GM18508 (cell line): ENCODE results near the gene CRYGD.
"Not testable (repeated sequence)": the region's sequence is repeated elsewhere in the genome, so short reads cannot be mapped to it uniquely, and the experiment has no call there.

Experiments
- ATAC-seq: cut with Tn5 transposase; IDR thresholded peaks from one replicate; pipeline ENCODE4 v1.9.1; 2021; ENCODE audit warnings: moderate number of reproducible peaks; ENCODE audit not compliant: insufficient read depth, unreplicated experiment

The CRYGD gene

DNA sequence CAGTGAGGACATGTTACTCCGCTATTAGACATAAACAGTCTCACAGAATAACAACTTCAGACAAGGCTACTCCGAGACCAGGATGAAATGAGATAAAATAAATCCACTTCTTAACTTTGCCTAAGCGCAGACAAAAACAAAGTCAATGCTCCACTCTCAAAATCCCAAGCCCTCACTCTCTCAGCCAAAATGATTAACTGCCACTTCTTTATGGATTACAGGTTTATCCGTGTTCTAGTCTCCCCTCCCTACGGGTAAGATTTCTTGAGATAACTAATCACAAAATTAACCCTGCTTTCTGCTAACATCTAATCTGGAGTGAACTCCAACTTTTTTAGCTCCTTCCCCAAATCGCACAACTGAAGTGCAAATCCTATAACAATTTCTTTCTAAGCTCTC is 6.4 kb upstream of the CRYGD start:
- ATAC-seq, result no peak

DNA sequence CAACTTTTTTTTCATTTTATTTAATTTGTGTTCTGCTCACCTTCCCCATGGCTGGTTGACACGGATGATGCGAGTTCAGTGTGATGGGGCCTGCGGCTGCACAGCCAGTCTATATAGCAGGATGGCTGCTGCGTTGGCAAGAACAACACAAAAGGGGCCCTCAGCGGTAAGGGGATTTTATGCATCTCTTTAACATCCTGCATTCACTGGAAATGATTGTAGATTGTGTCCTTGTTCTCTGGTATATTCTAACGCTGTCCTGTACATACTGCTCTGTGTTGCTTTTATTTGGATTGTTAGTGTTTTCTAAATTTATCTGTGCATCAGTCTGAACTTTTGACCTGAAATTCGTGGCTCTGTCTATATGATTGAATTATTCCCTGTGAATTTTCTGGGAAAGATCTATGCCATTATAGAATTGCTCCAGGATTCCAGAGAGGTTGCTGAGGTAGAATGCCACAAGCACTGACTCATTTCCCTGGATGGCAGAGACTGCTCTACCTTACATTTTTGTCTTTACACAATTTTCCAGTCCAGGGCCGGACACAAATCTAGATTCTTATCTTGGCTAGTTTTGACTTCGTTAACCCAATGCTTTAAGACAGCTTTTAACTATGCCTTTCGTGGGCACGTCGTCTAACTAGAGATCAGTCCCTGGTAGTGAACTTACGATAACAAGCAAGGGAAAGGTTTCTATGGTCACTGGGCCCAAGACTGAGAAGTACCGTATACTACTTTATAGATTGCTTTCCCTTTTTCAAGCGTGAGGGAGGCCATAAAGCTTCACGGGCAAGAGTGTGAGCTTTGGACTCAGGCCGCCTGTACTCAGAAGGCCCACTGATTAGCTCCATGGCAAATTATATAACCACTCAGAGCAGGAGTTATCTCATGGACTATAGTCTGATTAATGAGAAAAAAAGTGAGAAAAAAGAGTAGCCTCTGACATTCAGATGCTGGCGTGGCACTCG is 5.7 kb upstream of the CRYGD start, which contains the start of gene CRYGC:
CRYGC (minus strand) TSS at position 85 of the 968 bp plus-strand sequence; CDS start at position 49, 36 bp downstream.
- ATAC-seq, result no peak

DNA sequence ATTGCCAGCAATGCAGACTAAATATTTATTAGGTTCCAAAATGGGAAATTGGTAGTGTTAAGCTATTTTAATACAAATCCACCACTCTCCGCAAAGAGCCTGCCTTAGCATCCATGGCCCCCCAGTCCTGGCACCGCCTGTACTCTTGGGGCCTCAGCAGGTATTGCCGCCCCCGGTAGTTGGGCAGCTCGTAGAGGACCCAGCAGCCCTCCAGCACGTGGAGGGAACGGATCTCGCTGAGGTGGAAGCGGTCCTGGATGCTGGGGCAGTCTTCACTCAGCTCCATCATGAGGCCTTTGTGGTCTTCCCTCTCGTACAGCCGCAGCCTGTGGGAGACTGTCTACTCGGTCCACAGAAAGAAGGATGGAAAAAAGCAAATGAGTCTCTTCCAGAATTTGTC is 3.8 kb upstream of the CRYGD start:
- no peak for ATAC-seq

DNA sequence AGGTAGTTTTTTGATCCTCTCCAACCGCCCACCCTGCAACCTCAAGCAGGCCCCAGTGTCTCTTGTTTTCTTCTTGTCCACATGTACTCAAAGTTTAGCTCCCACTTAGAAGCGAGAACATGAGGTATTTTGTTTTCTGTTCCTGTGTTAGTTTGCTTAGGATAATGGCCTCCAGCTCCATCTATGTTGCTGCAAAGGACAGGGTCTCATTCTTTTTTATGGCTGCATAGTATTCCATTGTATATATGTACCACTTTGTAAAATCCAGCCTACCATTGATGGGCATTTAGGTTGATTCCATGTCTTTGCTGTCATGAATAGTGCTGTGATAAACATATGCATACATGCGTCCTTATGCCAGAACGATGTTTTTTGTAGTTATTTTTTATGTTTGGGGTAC is 2.8 kb upstream of the CRYGD start:
- no peak for ATAC-seq

DNA sequence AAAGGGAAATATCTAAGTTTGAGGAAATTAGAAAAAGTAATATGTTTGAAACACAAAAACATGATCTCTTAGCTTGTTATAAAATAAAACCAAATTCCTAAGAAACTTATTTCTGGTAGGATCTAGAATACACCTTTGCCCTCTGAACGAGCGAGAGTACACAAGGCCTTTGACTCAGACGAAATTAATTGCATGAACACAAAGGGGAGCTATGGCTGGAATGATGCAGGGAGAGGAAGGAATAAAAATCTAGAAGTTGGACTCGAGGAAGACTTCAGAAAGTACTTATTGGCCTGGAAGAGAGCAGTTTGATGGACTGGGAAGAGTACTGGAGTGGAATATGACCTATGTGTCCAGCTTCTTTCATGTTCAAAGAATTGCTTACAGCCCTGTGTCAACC is 927 bp upstream of the CRYGD start:
- ATAC-seq, result no peak

DNA sequence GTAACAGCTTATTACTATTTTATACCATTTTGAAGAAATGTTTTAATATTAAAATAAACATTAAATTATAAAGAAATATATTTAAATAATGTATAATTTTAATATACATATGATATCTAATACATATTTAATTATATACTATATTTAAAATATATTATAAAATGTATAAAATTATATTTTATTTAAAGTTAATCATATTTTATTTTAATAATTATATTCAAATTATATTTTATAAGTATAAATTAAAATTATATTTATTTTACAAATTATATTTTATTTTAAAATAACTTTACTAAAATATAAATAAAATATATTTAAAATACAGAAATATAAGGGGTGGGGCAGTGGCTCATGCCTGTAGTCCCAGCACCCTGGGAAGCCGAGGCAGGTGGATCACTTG is 2.1 kb downstream of the CRYGD start:
- ATAC-seq, result no peak

DNA sequence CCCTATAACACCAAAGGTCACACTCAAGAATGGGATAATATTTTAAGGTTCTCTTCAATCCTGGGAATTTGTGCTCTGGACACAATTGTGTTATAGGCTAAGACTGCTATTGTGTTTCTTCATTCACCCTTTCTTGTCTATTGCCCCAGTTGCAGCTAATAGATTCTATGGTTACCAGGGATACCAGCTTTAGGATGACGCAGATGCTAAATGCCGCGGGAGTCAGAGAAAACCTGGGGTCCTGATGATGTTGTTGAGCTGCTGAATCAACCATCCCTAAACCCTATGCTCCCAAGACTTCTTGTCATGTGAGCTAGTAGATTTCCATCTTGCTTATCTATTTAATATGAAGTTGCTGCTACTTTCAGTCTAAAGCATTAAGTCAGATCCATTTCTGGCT is 5.4 kb downstream of the CRYGD start:
- no peak for ATAC-seq

DNA sequence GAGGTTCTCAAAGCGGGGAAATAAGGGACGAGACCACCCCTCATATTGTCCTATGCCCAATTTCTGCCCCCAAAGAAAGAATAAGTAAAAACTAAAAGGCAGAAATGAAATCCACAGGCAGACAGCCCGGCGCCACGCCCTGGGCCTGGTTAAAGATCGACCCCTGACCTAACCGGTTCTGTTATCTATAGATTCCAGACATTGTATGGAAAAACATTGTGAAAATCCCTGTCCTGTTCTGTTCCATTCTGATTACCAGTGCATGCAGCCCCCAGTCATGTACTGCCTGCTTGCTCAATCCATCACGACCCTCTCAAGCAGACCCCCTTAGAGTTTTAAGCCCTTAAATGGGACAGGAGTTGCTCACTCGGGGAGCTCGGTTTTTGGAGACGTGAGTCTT is 6.9 kb downstream of the CRYGD start:
- not testable (repeated sequence) for ATAC-seq

DNA sequence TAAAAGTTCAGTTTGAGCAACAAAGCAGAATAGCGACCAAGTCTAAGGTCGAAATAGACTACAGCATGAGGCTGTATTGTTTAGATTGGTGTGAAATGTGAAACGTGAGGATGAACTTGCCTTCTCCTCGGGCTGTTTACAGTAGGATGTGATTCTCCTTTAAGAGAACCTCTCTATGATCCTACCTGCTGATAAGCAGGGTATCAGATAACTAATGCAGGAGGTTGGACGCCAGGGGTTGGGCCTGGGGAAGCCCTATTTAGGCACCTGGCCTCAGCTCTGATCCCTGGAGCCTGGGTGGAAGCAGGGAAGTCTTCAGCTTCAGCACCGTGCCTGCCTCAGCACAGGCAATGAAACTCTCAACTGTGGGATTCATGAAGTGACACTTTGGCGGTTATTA is 11.4 kb downstream of the CRYGD start:
- no peak for ATAC-seq

DNA sequence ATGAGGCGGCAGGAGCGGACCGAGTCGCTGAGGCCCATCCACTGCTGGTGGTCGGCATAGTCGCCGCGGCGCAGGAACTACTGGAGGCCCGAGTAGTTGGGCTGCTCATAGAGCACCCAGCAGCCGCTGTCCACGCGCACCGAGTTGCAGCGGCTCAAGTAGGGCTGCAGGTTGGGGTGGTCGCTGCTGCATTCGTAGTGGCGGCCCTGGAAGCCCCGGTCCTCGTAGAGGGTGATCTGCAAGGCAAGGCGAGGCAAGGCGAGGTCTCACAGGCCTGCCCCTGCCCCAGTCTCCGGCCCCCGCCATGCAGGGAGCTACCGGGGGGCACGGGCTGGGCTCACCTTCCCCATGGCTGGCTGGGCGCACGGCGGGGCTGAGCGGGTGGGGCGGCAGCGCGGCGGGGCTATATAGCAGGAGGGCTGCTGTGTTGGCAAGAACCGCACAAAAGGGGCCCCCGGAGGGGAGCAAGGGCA is 12.0 kb downstream of the CRYGD start:
- ATAC-seq, result not testable (repeated sequence)

DNA sequence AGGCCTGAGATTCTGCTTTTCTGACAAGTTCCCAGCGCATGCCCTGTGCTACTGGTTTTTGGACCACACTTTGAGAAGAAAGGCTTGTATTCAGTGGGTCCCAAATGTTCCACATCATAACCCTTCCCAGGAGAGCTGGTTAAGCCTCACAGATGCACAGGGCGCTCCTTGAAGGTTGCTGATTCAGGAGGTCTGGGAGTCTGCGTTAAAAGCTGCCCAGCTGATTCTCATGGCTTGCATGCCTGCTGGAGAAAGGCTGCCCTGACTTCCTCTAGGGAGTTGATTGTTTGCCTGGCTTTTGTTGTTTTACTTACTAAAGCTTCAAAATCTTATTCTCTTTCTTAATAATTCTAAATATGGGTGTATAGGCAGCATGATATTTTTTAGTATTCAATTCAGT is 20.7 kb downstream of the CRYGD start:
- no peak for ATAC-seq

DNA sequence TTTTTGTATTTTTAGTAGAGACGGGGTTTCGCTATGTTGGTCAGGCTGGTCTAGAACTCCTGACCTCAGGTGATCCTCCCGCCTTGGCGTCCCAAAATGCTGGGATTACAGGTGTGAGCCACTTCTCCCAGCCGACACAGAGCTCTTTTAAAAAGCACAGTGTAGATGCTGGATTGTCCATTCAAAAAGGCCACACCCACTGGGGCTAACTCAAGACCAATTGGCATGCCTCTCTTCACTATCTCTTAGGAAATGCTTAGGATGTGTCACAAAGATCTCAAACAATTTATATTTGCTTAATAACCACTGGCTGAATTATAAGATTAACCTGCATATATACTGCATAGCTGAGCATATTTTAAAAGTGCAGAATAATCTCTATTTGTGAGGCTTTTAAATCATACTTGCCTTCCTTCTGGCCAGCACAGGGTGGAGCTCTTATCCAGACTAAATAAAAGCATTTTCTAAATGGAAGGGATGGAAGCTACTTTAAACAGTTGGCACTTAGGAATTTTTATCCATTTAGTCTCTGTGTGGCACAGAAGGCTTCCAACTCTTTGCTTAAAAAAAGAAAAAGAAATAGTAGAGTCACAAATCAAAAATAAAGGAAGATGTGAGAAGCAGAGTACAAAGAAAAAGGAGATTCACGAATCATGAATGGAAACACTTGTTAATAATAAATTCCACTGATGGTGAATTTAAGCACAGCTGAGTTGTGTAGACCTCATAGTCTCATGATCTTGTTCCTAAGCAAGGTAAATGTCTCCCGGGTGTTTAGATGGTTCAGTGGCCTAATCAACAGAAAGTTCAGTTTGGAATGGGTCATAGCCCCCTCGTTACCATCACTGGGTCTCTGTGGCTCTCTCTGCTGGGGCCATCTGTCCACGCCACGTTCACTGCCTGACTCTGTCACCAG is 22.4 kb downstream of the CRYGD start:
- ATAC-seq, result no peak

DNA sequence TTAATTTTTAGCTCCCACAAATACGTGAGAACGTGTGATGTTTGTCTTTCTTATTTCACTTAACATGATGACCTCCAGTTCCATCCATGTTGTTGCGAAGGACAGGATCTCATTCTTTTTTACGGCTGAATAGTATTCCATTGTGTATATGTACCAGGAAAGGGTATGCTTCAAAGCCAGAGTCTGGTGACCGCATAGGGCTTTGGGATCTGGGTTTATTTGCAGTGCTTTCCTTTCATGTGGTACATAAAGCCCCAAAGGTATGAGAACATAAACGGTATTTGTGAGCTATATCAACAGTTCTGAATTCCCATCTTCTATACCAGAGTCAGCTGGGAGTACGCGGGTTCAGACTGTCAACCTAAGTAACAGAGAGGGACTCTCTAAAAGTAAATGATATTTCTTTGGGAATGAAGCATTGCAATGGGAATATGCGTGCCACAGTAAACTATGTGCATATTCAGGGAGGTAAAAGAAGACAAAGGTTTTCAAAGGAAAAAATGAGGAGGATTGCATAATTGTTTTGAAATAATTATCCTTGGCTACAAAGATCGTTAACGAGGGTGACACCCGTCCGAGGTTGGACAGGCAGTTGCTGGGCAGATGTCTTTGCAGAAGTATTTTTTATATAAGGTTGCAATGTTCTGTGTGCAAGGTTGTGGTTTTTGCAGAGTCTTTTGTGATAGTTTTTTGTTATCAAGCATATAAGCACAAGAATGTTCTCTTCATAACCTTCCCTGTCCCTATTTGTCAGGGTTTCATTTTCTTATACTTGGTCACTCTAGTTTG is 24.4 kb downstream of the CRYGD start:
- ATAC-seq, result no peak

DNA sequence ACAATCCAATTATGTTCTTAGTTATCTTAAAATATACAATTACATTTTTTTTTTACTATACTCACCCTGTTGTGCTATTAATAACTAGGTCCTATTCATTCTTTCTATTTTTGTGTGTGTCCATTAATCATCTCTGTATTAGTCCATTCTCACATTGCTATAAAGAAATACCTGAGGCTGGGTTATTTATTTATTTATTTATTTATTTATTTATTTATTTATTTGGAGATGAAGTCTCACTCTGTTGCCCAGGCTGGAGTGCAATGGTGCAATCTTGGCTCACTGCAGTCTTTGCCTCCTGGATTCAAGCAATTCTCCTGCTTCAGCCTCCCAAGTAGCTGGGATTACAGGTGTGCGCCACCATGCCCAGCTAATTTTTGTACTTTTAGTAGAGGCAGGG is 25.6 kb downstream of the CRYGD start:
- ATAC-seq, result not testable (repeated sequence)

DNA sequence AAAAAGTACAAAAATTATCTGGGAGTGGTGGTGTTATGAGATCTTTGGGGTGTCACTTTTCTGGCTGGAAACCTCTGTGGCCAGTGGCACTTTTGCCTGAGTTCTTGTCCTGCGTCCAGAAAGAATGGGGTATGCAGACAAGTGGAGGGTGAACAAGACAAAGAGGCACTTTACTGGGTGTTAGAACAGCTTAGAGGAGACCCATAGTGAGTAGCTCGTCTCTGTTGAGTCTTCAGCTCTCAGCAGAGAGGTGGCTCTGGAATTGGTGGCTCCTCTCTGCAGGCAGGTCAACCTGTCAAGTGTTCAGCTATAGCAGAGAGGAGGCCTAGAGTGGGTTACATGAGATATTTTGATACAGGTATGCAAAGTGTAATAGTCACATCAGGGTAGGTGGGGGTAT is 26.1 kb downstream of the CRYGD start:
- no peak for ATAC-seq

DNA sequence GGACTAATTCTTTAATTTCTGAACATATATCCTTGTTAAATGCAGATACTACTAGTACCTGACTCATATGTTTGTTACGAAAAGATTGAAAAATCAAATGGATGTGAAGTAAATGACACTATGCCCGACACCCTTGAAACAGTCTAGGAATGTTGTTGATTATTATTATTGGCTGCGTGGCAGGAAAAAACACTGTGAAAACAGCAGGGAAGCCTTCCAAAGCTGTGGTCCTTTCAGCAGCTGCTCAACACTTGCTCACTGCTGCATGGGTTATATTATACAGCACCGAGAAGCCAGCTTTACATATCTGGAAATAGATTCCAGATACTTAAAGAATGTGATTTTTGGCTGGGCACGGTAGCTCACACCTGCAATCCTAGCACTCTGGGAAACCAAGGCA is 26.5 kb downstream of the CRYGD start:
- no peak for ATAC-seq

DNA sequence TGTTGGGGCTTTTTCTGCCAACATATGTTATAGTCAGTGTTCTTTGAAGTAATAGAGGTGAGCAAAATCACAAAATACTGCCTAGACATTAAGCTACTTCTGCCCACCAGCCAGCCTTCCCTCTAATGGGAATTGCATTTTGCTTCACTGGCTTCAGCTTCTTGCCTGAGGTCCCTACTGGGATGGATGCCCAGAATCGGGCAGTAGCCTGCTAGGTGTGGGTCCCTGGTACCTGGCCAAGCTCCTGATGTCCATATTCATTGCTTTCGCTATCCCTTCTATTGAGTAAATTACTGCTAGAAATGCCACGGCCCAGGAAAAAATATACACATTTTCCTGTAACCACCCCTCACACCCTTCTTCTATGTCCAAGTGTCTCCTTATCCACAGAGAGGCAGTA is 27.0 kb downstream of the CRYGD start:
- ATAC-seq, result no peak

DNA sequence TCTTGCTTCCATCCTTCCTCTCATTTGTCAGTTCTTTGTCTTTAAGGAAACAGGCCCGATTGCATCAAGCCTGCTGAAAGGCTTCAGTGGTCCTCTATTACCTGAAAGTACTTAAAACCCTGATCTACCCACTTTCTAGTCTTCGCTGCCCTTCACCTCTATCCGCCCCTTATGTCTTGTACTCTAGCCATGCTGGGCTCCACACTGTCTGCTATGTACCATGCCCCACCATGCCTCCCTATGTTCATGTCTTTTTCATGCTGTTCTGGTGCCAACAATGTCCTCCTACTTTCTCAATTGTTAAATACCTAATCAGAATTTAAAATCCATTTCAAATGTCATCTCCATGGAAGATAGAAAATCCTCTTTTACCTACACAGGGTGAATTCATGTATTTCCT is 28.2 kb downstream of the CRYGD start:
- no peak for ATAC-seq

DNA sequence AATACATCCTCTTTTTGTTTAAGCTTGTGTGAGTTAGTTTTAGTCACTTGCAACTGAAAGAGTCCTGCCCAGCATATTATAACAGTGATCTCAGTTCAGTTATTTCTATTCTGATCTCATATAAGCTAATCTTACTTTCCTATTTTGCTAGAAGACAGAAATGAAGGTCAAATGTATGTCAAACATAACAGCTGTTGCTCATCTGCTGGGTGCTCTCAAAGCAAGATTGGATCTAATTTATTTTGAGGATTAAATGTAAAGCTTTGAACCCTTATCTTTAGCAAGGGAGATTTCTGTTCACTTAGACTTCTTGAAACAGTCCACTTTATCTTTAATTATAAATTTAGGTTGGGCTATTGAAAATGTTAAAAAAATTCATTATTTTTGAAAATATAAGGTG is 31.2 kb downstream of the CRYGD start:
- no peak for ATAC-seq
